Left cardiac atrium (tissue), 4 donors: Measurements from ENCODE around the gene FHOD3. TPM values are rescaled to one million over a fixed set of nuclear protein-coding genes. Genes with fewer than 3 reads are reported as not detected.
A peak's percentile ranks its signal among the peaks of the same experiment; 100 is the strongest.

Experiments used
- ATAC-seq, 2 donors: fragments of 200-7000 bp; cut with Tn5 transposase; one replicate each; pipeline ENCODE4 v1.9.1; 2020; ENCODE audit warnings: mild to moderate bottlenecking in 2 of 2, moderate library complexity in 2 of 2
- DNase-seq: peaks from one replicate; pipeline ENCODE4 v3.0.0-alpha.2; 2020
- intact Hi-C, 2 donors: fragments of 100-400 bp; cut with DNase I; formaldehyde crosslinking; loops; one replicate each; pipeline versions ENCODE4 v1.14.1 to v1.15.1; 2022 to 2023
- total RNA-seq, 2 donors: library from RNA; stranded (reverse); fragmentation: NEBNext Ultra II Directional; extraction: Animal tissue kit (Norgen Biotek cat#: 25700); gene quantifications; one replicate each; pipeline ENCODE4 v1.2.1, GENCODE V29; 2021
- donor health status: DM: no; HTN: yes; CAD: no.
- donor health status: DM: no; HTN: yes; CAD: no; lungs with severe emphysema.
- donor health status: DM: yes; HTN: yes; CAD: no.
- donor health status: Dilated cardiomyopathy.

Gene FHOD3
- total RNA-seq, 2 donors from 2014 or later = 117 to 119 TPM

DNA sequence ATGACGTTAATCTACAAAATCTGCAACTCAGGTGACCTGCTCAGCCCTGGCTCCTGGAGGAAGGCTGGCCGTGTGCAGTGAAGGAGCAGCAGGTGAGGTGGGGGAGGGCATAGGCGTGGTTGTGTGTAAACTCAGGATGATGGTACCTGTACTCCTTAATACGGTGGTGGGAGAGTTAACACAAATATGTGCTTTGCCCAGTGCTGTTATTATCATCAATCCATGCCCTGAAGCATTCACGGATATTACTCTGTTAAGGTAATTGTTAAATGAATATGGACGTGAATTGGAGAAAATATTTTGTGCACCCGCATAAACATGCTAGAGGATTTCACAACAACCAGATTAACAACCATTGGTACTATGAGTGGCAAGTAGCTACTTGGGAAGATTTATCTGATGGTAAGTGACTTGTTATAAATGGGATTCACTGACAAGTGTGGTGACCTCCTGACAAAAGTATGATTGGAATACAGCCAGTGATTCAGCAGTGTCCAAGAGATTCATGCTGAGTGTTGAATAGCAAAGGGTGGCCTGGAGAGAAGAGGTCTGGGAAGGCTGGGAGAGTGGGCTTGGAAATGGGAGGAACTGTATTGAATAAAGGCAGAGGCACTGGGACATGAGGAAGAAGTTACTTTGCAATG is 337.2 kb downstream of the FHOD3 start:
- DNase-seq (no peak), ATAC-seq (peak; percentile 46 to 54)
- intact Hi-C loops = no loop called here

DNA sequence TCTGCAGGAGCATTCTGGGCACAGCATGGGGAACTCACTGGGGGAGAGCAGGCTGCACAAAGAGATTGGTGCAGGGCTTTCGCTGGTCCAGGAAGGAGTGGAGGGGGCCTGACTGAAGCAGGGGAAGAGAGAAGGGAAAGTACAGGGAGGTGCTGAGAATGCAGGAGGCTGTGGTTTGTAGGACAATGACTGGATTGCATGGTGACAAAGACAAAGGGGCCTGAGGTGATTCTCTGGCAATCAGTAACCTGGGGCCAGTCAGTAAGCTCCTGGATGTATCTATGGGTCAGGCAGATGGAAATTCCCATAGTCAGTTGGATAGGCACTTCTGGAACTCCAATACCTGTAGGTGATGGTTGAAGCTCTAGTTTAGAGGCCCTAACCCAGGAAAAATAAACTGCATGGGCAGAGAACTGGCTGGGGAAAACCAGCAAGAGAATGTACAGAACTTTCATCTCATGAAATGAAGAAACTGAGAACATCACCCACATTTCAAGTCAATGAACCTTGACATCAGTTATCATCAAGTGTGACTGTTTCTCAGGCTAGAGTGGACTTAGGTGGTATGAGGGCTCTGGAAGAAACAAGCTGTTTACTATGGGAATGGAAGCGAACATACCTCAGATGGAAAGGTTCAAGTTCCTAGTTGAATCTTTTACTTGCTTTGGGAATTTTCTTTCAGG is 338.0 kb downstream of the FHOD3 start:
- intact Hi-C loops = no loop called here
- ATAC-seq (no peak), DNase-seq (no peak)

DNA sequence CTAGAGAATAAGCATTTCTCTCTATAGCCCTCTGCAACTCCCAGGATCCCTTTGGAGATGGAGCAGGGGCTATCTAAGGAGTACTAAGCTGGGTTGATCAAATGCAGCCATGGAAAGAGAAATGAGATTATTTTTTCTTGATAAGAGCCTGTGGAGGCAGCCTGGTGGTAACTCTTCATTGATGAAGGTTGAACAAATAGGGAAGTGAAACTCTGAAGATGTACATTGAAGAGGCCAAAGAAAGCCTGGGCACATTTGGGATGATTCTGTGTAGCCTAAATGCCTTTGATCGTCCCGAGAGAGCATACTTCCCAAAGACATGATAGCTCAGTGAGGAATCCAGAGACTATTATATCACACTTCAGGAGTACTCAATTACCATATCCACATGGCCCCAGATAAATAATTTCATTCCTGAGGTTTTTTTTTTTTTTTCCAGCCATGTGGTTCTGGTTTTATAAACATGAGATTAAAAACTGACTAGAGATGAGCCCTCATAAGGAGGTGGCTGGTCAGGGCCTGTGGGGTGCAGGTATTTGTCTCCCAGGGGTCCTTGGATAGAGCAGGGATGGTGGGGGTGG is 338.8 kb downstream of the FHOD3 start:
- intact Hi-C loops = no loop called here
- ATAC-seq (no peak), DNase-seq (no peak)

DNA sequence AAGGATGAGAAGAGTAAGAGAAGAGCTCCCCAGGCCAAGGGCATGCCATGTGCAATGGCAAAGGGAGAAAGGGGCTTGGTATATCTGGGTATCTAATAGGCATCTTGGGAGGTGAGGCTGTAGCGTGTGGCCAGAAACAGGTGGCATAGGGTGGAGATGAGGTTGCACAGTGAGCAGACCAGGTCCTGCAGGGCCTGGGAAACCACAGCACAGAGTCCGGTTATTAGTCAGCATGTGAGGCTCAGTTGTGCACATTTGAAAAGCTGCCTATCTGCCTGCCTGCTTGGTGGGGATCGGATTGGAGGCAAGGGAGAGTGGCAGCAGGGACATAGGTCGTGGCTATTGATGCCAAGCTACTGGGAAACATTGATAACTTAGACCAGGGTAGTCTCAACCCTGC is 340.7 kb downstream of the FHOD3 start:
- DNase-seq = no peak
- ATAC-seq = no peak
- intact Hi-C loops = no loop called here

DNA sequence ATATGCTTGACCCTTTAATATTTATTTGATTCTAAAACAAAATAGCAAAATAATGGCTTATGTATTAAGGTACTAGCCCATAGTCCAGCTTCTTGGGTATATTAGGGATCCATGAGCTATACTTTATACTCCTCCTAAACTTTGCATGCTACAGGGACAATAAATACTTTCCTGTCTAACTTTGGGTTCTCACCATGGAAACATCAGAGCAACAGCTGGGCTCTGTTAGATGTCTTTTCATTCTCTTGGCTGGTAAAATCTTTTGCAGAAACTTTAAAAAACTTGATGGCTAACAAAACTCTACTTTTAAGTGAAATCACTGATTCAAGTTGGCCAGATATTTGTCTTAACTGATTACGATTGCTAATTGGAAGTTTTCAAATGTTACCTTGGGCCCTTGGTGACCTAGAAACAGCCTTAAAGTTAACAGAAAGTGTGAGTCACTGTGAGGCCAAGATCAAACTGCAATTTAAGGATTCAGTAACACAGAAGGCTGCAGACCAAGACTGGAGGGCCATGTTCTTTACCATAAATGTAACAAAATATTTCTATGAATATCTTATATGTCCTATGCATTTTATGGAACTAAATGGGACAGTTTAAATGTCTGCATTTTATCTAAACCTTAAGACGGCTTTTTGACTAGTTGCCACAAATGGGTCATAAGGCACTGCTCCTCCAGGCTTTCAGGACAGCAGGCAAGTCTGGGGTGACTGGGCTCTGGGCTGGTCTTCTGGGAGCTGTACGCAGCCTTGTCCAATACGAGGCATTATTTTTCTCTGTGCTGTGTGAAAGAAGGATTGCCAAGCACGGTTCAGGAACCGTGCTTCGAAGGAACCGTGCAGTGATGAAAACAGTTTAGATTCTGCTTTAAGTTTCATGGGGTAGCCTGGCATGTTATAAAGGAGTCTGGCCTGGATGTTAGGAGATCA is 342.8 kb downstream of the FHOD3 start:
- DNase-seq (no peak), ATAC-seq (peak in 1 of 2 donors; percentile 79)
- intact Hi-C loops = no loop called here

DNA sequence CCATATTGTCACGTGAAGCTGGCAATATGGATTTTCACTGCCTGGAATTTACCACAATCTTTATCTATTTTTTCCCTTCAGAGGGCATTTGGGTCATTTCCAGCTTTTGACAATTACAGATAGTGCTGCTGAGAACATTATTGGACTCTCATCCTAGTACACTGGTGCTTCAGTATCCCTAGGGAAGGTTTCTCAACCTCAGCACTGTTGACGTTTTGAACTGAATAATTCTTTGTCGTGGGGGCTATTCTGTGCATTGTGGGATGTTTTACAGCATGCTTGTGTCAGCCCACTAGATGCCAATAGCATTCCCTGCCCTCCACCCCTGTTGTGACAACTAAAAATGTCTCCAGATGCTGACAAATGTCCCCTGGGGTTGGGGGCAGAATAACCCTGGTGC is 345.5 kb downstream of the FHOD3 start:
- ATAC-seq (no peak), DNase-seq (no peak)
- intact Hi-C loops = no loop called here

DNA sequence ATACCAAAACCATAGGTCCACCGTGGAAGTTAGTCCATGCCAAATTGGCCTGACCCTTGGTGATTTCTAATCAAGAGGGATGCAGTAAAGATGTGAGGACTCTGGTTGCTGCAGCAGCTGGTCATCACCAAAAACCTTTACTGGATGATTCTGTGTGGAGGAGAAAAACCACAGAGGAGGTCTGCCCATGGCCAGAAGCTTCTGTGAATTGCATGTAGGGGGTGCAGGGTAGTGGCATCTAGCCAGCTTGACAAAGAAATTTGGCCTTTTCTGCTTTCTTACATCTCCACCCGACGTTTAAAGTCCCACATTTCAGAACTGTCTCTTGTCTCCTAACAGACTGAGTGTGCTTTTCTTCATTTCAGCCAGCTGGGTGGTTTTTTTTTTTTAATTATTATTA is 351.3 kb downstream of the FHOD3 start:
- DNase-seq (no peak), ATAC-seq (no peak)
- intact Hi-C loops = no loop called here

DNA sequence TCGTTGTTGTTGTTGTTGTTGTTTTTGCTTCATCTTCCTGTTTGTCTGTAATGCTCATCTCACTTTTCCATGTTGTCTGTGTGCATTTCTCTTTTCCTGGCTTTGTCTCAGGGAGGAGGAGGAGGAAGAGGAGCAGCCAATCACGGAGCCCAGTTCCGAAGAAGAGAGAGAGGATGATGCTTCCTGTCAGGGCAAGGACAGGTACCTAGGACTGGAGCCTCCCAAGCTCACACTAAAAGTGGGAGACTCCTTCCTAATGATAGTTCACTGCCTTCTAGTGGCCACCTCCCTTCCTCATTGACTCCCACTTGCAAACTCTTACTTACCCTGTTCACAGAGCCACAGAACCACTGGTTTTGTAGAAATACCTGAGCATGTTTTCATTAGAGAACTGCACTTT is 351.7 kb downstream of the FHOD3 start:
- ATAC-seq (no peak), DNase-seq (no peak)
- intact Hi-C loops = no loop called here

DNA sequence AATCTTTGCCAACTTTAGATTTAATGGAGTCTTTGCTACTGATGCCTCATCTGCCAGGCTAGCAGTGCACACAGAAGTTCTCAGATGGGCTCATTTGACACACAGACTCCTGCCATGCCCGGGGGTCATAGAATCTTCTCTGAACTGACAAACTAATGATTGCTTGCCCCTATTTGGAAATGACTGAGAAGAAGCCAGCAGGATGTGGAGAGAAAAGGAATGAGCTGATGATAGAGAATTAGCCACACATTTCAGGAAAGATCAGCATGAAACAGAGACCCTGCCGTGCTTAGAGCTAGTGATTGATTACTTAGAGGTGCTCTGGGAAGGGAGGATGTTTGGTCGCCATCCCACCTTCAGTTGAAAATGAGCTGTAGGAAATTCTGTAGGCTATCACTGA is 352.8 kb downstream of the FHOD3 start:
- no peak for DNase-seq
- ATAC-seq = no peak
- intact Hi-C loops = no loop called here

DNA sequence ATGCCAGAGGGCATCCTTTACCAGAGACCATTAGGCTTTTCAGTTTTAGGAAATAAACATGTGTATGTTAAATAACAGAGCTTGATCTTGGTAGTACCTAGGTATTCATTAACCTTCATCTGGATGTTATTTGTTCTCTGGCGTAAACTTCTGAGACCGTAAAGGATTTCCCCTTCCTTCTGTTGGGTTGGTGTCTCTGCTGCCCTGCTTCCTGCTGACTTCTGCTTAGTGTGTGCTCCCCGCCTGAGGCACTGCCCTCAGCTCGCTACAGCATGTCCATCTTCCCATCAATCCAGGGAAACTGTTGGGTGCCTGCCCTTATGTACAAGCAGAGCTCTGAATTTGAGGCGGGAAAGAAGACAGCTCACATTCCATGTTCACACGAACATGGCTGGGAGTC is 353.4 kb downstream of the FHOD3 start:
- intact Hi-C loops = no loop called here
- no peak for ATAC-seq
- no peak for DNase-seq

DNA sequence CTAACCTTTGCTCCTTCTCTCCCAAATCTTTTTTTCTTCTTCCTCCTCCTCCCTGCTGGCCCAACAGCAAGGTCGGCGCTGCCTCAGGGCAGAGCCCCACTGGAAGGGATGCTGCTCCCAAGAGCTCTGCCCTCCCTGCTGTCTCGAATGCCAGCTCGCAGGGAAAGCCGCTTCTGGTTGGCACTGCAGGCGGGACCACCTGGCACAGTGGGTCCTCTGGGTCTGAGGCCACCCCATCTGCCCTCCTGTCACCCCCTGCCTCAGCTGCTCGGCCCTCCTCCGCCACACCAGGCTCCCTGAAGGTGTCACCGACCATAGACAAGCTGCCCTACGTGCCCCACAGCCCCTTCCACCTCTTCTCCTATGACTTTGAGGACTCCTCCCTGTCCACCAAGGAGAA is 355.0 kb downstream of the FHOD3 start:
- DNase-seq (no peak), ATAC-seq (no peak)
- intact Hi-C loops = no loop called here

DNA sequence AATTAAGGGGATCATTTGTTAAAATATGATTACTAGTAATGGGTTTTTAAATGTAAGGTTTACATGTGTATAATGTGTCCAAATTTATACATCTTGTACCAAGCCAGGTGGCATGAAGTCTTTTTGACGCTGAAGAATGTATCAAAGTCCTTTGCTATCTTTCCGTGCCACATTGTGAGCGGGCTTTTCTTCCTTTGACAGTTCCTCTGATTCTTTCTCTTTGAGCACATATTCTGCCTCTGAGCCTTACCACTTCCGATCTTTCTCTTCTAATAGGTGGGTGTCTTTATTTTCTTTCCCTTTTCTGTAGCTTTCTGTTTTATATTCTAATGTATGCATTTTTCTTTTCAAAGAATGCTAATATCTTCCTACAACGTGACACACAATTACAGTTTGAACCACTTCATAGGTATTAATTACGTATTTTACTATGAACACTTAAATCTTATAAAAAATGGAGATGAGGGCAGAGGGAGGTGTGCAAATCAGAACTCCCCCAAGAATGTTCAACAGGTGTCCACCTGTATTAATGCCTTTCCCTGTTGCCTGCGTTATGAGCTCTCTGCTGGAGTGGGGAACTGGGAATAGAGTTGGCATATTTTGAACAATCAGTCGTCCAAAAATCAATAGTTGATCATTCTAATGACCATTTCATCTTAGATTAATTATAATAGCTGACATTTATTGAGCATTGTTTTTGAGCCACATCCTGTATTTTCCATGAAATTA is 355.8 kb downstream of the FHOD3 start:
- intact Hi-C loops = no loop called here
- ATAC-seq = no peak
- no peak for DNase-seq

DNA sequence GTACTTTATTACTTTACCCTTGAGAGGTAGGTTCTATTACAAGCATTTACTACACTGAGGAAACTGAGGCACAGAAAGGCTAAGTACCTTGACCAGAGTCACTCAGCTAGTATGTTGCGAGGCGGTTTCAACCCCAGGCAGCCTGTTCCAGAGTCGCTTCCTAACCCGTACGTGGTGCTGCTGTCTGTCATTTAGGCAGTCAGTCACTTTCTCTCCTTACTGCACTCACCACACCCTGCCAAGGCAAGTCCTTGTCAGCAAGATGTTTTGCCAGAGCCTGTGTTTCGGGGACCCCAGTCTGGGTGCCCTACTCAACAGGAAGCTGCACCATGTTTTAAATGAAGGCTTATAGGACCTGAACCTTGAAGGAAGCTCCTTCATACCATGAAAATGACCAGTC is 356.4 kb downstream of the FHOD3 start:
- ATAC-seq (no peak), DNase-seq (no peak)
- intact Hi-C loops = no loop called here

DNA sequence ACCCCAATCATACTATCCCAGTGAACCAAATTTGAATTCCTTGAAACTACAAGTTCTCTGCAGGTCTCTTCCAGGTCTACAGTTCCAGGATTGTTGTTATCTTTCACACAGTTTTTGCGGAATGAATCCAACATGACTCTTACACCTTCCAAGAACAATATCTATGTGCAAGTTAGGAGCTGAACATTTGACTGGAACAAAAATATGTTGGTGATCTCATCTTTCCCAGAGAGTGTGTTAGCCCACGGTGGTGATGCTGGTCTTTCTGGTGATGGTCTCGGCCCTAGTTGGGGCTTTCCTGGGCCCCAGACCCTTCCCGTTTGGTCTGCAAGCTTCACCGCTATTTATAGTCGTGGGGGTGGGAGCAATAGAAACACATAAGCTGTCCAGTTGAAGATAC is 357.6 kb downstream of the FHOD3 start:
- DNase-seq = no peak
- intact Hi-C loops = no loop called here
- peak; percentile 23 to 43 for ATAC-seq

DNA sequence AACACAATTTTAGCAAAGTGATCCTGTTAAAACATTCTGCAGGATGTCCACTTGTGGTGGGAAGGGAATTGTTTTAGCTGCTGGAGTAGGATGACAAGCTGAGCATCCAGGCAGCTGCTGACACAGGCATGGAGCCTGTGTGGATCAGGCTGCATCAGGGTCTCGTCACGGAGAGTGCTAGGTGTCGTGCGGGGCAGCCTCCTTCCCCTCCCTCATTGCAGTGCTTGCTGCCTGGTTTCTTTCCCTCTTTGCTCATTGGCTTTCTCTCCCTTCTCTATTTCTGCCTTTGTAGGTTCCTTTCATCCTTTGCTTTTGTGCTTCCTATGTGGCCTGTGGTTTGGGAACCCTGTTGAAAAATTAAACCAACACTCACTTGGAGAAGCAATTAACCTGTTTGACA is 358.4 kb downstream of the FHOD3 start:
- no peak for DNase-seq
- intact Hi-C loops = no loop called here
- no peak for ATAC-seq

DNA sequence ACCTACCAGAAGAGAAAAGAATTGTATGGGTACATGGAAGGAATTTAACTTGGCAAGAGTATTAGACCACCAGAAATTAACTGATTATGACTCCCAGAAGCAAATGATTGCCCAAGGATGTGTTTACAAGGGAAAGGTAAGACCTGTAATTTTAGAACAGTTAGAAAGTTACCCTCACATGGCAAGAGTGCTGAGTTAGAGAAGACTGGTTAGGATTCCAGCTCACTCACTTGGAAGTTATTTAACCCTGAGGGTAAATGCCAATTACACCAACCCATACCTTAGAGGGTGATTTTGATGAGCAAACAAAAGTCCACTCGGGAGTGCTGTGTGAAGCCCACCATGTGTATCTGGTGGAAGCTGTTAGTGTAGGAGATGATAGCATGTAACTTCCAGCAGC is 361.1 kb downstream of the FHOD3 start:
- intact Hi-C loops = no loop called here
- ATAC-seq (no peak), DNase-seq (no peak)

DNA sequence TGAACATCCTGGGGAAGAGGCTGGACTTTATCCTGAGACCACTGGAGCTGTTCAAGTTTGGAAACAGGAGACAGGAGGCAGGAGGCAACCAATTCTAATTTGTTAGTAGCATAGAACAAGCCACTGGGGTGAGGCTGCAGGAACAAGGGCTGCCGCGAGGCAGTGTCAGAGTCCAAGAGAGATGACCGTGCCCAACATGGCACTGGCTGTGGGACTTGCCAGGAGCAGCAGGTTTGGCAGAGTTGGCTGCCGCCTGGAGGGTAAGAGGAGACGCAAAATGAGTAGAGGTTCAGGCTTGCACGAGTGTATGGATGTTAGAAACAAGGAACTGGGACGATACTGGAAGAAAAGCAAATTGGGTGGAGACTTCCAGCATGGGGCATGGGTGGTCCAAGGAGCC is 362.8 kb downstream of the FHOD3 start:
- no peak for ATAC-seq
- intact Hi-C loops = no loop called here
- no peak for DNase-seq

DNA sequence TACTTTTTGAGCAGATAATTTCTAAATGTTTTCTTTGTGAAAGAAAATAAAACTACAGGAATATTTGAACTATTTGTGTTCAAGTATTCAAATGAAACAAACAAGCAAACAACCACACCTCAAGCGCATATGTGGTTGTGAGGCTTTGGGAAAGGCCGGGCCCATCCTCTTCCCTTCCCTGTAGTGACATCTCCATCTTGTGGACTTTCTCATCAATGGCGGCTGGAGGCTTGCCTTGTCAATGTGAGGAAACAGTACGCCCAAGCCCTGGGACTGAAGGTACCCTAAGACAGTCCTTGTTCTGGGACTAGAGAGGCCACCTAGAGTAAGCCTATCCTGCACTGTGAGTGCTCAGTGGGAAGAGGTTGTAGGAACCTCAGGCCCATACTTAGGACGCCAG is 364.5 kb downstream of the FHOD3 start:
- intact Hi-C loops = no loop called here
- DNase-seq = peak; percentile 18
- ATAC-seq = peak; percentile 38 to 51

DNA sequence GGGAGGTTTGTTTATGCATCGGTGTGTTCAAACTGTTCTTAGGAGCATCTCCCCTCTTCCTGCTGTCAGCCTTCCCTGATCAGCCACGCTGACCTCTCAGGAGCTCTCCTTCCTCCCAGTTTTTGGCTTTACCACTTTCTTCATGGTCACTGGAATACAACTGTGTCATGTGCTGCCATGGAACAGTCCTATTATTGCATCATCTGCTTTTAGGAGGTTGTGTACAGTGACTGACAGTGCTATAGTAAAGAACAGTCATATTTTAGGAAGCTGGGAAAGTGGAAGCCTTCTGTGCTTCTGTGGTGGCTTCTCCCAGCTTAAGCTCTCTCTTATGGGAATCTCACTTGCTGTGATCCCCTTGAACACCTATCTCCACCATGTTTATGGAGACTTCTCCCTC is 365.8 kb downstream of the FHOD3 start:
- ATAC-seq (no peak), DNase-seq (no peak)

More for the DNA sequence above, 365.8 kb downstream of the FHOD3 start:
- intact Hi-C loops = no loop called here
